OCI-LY1 (cell line): ENCODE measurements around the gene TLE7.

Source experiments
- CTCF ChIP-seq: fragments of 200-600 bp; sonication (generic), shearing (Covaris generic); IDR thresholded peaks from 2 replicates; pipeline ENCODE4 v1.5.1; 2017; ENCODE audit warnings: mild to moderate bottlenecking, antibody characterized with exemption, low read length, moderate library complexity, mixed read lengths
- EZH2 ChIP-seq: fragments of 200-600 bp; sonication (generic), shearing (Covaris generic); IDR thresholded peaks from 2 replicates; pipeline ENCODE4 v1.8.0; 2017; ENCODE audit warnings: borderline replicate concordance, mixed run types, mild to moderate bottlenecking, antibody characterized with exemption, low read length, moderate library complexity, mixed read lengths

- TF ChIP-seq CTCF (no peak), EZH2 (no peak)
Observed at GRCh38 chr16:71424626-71425025, 17.2 kb downstream of the TLE7 start.
